ENCODE measurements around the gene ZNF749.

The ZNF749 gene

DNA sequence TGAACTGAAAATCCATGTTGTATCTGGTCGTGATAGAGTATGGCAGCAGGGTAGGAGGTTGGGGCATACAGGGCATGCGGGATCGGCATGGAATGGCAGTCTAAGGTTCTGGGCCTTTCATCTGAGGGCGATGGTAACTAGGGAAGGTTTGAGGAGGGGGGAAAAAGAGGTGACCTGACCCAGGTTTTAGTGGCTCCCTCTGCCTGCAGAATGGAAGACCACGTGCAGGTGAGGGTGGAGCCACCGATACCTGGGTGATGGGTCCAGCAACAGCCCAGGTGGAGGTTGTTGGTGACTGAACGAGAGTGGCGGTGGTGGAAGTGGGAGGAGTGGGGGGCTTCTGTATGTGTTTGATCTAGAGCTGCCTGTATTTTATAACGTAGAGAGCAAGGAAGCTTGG, 3.8 kb downstream of the ZNF749 start:
- H3K4me2 ChIP-seq (ENCODE audit: low read depth, low read length), result no peak overlapping the region
- H3K79me2 ChIP-seq (ENCODE audit: low read length), result peaks cover 53% of the 10 kb centered on the region
- no peak overlapping the region for H3K4me3 ChIP-seq (ENCODE audit: low read length)
- no peaks in the 10 kb centered on the region for H4K20me1 ChIP-seq (ENCODE audit: insufficient read depth, low read length)
- no peak overlapping the region for H2AFZ ChIP-seq (ENCODE audit: low read length)
- H3K27me3 ChIP-seq (replicated peaks; ENCODE audit: insufficient read depth, low read length), result no peaks in the 10 kb centered on the region
- H3K27ac ChIP-seq (ENCODE audit: low read length), result no peak overlapping the region
- H3K36me3 ChIP-seq (replicated peaks; ENCODE audit: insufficient read depth, low read length), result peaks cover 10% of the 10 kb centered on the region; the same call in 1 of the 2 replicates
- no peaks in the 10 kb centered on the region for H3K9me2 ChIP-seq (replicated peaks; ENCODE audit: insufficient read depth, low read length)
- no peak overlapping the region for H3K9ac ChIP-seq (ENCODE audit: low read length)
- DNase-seq, result no peak
- no peaks in the 10 kb centered on the region for H3F3A ChIP-seq (ENCODE audit: insufficient read depth, low read length)
- TF ChIP-seq EZH2phosphoT487 (IDR thresholded peaks at IDR 0.05; ENCODE audit: low read length) (no peak), EZH2 (optimal IDR thresholded peaks at IDR 0.05; ENCODE audit: low read depth, low read length) (no peak)
- TF ChIP-seq, protein P1, sequence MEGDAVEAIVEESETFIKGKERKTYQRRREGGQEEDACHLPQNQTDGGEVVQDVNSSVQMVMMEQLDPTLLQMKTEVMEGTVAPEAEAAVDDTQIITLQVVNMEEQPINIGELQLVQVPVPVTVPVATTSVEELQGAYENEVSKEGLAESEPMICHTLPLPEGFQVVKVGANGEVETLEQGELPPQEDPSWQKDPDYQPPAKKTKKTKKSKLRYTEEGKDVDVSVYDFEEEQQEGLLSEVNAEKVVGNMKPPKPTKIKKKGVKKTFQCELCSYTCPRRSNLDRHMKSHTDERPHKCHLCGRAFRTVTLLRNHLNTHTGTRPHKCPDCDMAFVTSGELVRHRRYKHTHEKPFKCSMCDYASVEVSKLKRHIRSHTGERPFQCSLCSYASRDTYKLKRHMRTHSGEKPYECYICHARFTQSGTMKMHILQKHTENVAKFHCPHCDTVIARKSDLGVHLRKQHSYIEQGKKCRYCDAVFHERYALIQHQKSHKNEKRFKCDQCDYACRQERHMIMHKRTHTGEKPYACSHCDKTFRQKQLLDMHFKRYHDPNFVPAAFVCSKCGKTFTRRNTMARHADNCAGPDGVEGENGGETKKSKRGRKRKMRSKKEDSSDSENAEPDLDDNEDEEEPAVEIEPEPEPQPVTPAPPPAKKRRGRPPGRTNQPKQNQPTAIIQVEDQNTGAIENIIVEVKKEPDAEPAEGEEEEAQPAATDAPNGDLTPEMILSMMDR (IDR thresholded peaks at IDR 0.05; ENCODE audit: low read length), result no peak
- H3K4me1 ChIP-seq (ENCODE audit: low read length), result peaks cover 9% of the 10 kb centered on the region
- no peaks in the 10 kb centered on the region for H3K9me3 ChIP-seq (replicated peaks; ENCODE audit: insufficient read depth, low read length)

DNA sequence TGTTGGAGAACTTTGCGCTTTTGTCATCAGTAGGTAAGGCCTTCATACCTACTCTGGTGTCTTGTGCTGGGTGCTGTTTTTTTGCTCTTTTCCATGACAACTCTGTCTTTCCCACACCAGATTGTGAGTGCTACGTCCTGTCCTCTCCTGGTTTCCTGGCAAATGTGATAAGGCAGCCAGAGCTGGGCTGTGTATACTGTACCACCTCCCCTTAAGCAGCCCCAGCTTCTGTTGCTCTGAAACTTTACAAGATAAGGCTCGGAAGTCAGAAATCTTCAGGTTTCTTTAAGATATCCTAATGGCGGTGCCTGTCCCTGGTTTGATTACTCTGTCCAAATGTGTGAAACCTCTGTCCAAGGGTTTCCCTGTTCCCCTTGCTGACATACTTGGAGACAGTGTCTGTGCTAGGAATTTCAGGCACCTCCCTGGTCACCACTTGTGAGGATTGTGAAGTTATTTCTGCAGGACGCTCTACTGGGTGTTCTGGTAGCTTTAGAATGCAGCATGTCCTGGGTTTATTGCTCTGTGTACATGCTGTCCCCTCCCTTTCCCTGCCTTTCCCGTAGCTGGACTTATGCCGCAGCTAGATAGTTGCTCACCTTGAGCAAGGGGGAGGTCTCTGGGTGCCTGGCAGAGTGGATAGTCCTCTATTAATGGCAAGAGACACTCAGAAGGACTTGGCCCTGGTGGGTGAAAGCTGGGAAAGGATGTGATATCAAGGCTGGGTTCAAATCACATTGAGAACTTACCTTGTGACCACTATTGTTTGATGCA, 7.0 kb downstream of the ZNF749 start:
- no peaks in the 10 kb centered on the region for H3K9me2 ChIP-seq (replicated peaks; ENCODE audit: insufficient read depth, low read length)
- H3K79me2 ChIP-seq (ENCODE audit: low read length), result peaks cover 35% of the 10 kb centered on the region
- peaks cover 17% of the 10 kb centered on the region for H3K36me3 ChIP-seq (replicated peaks; ENCODE audit: insufficient read depth, low read length)

DNA sequence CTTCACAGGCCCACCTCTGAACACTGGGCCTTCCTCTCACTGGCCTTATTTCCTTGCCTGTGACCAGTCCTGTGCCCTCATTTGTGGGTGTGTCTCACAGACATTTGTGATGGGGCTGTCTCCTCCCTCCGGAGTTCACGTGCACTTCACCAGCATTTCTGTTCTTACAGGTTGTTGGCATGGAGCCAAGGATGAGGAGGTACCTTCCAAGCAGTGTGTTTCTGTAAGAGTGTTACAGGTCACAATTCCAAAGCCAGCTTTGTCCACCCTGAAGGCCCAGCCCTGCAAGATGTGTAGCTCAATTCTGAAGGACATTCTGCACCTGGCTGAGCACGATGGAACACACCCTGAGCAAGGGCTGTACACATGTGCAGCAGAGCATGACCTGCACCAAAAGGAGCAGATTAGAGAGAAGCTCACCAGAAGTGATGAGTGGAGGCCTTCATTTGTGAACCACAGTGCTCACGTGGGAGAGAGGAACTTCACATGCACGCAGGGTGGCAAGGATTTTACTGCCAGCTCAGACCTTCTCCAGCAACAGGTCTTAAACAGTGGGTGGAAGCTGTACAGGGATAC, 8.1 kb downstream of the ZNF749 start:
- Histone ChIP-seq H2AFZ (ENCODE audit: low read length) (no peak overlapping the region), H3K27me3 (replicated peaks; ENCODE audit: insufficient read depth, low read length) (no peaks in the 10 kb centered on the region), H3K4me2 (ENCODE audit: low read depth, low read length) (no peak overlapping the region), H3K4me3 (ENCODE audit: low read length) (no peak overlapping the region), H3K4me1 (ENCODE audit: low read length) (no peaks in the 10 kb centered on the region), H3K27ac (ENCODE audit: low read length) (no peak overlapping the region), H3K9ac (ENCODE audit: low read length) (no peak overlapping the region), H3K79me2 (ENCODE audit: low read length) (peaks cover 28% of the 10 kb centered on the region), H3K36me3 (replicated peaks; ENCODE audit: insufficient read depth, low read length) (peaks cover 17% of the 10 kb centered on the region), H3K9me2 (replicated peaks; ENCODE audit: insufficient read depth, low read length) (no peaks in the 10 kb centered on the region), H3K9me3 (replicated peaks; ENCODE audit: insufficient read depth, low read length) (no peaks in the 10 kb centered on the region), H4K20me1 (ENCODE audit: insufficient read depth, low read length) (no peaks in the 10 kb centered on the region), H3F3A (ENCODE audit: insufficient read depth, low read length) (no peaks in the 10 kb centered on the region)
- DNase-seq, result no peak
- TF ChIP-seq, protein P1 (IDR thresholded peaks at IDR 0.05; ENCODE audit: low read length), result no peak
- TF ChIP-seq EZH2phosphoT487 (IDR thresholded peaks at IDR 0.05; ENCODE audit: low read length) (no peak), EZH2 (optimal IDR thresholded peaks at IDR 0.05; ENCODE audit: low read depth, low read length) (no peak)

More for the DNA sequence above, 7.0 kb downstream of the ZNF749 start:
- no peak overlapping the region for H3K9ac ChIP-seq (ENCODE audit: low read length)
- no peaks in the 10 kb centered on the region for H3K4me1 ChIP-seq (ENCODE audit: low read length)
- H3F3A ChIP-seq (ENCODE audit: insufficient read depth, low read length), result no peaks in the 10 kb centered on the region
- H3K4me3 ChIP-seq (ENCODE audit: low read length), result no peak overlapping the region
- TF ChIP-seq EZH2phosphoT487 (IDR thresholded peaks at IDR 0.05; ENCODE audit: low read length) (no peak), EZH2 (optimal IDR thresholded peaks at IDR 0.05; ENCODE audit: low read depth, low read length) (no peak)
- TF ChIP-seq, protein P1 (IDR thresholded peaks at IDR 0.05; ENCODE audit: low read length), result no peak
- no peak overlapping the region for H3K27ac ChIP-seq (ENCODE audit: low read length)
- no peak for DNase-seq
- no peak overlapping the region for H2AFZ ChIP-seq (ENCODE audit: low read length)
- no peaks in the 10 kb centered on the region for H4K20me1 ChIP-seq (ENCODE audit: insufficient read depth, low read length)
- no peaks in the 10 kb centered on the region for H3K27me3 ChIP-seq (replicated peaks; ENCODE audit: insufficient read depth, low read length)
- H3K9me3 ChIP-seq (replicated peaks; ENCODE audit: insufficient read depth, low read length), result no peaks in the 10 kb centered on the region
- H3K4me2 ChIP-seq (ENCODE audit: low read depth, low read length), result no peak overlapping the region
